IgD-negative memory B cell (primary cell): ENCODE measurements around the gene SEC23B. TPM values are rescaled to one million over a fixed set of nuclear protein-coding genes. Genes with fewer than 3 reads are reported as not detected.
"Not testable (repeated sequence)": the region's sequence is repeated elsewhere in the genome, so short reads cannot be mapped to it uniquely, and the experiment has no call there.

Experiments
- H3K27ac Mint-ChIP-seq, 3 donors: one replicate each; pipeline ENCODE4 v1.8.0; 2020 to 2022; ENCODE audit warnings: mild to moderate bottlenecking in 3 of 3, mixed read lengths in 3 of 3, moderate library complexity in 1 of 3
- H3K27me3 Mint-ChIP-seq: one replicate; pipeline ENCODE4 v1.8.0; 2021; ENCODE audit warnings: mixed read lengths
- H3K36me3 Mint-ChIP-seq: one replicate; pipeline ENCODE4 v1.8.0; 2020; ENCODE audit warnings: mild to moderate bottlenecking, mixed read lengths
- H3K4me1 Mint-ChIP-seq, 3 donors: one replicate each; pipeline ENCODE4 v1.8.0; 2020 to 2022; ENCODE audit warnings: mixed read lengths in 3 of 3, mild to moderate bottlenecking in 1 of 3
- H3K4me3 Mint-ChIP-seq, 4 donors: one replicate each; pipeline ENCODE4 v1.8.0; 2020 to 2022; ENCODE audit warnings: mild to moderate bottlenecking in 4 of 4, mixed read lengths in 4 of 4, moderate library complexity in 3 of 4
- H3K9me3 Mint-ChIP-seq, 3 donors: one replicate each; pipeline ENCODE4 v1.8.0; 2020 to 2021; ENCODE audit warnings: mixed read lengths in 3 of 3, mild to moderate bottlenecking in 1 of 3
- polyA plus RNA-seq: library from polyadenylated mRNA; unstranded; fragments of 300-500 nt; fragmentation: Illumina TruSeq; gene quantifications from one replicate; pipeline ENCODE4 v1.2.3, GENCODE V29; 2021

SEC23B gene
- polyA plus RNA-seq, 1 donor from 2014 or later = 41.1 TPM

- H3K4me3 Mint-ChIP-seq = peak overlapping the region; percentile 98 to 99 (median 98)
- no peaks in the 10 kb centered on the region for H3K9me3 Mint-ChIP-seq
- peaks cover 11% of the 10 kb centered on the region for H3K36me3 Mint-ChIP-seq
- peaks cover 19 to 27% (median 24%) of the 10 kb centered on the region in 3 donors for H3K4me1 Mint-ChIP-seq
- H3K27ac Mint-ChIP-seq = peak overlapping the region; percentile 97 to 100 (median 99)
- H3K27me3 Mint-ChIP-seq = peaks cover 2% of the 10 kb centered on the region
These were observed 996 bp upstream of the SEC23B start for GRCh38 chr20:18506744-18507143.

GRCh38 chr20:18511571-18511970, 3.8 kb downstream of the SEC23B start:
- Mint-ChIP-seq H3K4me1 (peaks cover 24 to 29% (median 27%) of the 10 kb centered on the region in 3 donors), H3K4me3 (no peak overlapping the region), H3K27me3 (no peaks in the 10 kb centered on the region), H3K36me3 (peaks cover 14% of the 10 kb centered on the region), H3K27ac (no peak overlapping the region), H3K9me3 (no peaks in the 10 kb centered on the region)

- Mint-ChIP-seq H3K36me3 (peaks cover 14% of the 10 kb centered on the region), H3K9me3 (no peaks in the 10 kb centered on the region), H3K4me3 (peak overlapping the region in 1 of 4 donors; percentile 42), H3K4me1 (peaks cover 13 to 21% (median 16%) of the 10 kb centered on the region in 3 donors), H3K27me3 (no peaks in the 10 kb centered on the region), H3K27ac (no peak overlapping the region)
These were observed 5.5 kb downstream of the SEC23B start for GRCh38 chr20:18513208-18513607.

GRCh38 chr20:18514127-18514526, 6.4 kb downstream of the SEC23B start:
- H3K4me3 Mint-ChIP-seq = no peak overlapping the region
- peaks cover 14% of the 10 kb centered on the region for H3K36me3 Mint-ChIP-seq
- H3K27ac Mint-ChIP-seq = no peak overlapping the region
- H3K9me3 Mint-ChIP-seq = no peaks in the 10 kb centered on the region
- H3K4me1 Mint-ChIP-seq = peaks cover 7 to 14% (median 11%) of the 10 kb centered on the region in 3 donors
- H3K27me3 Mint-ChIP-seq = no peaks in the 10 kb centered on the region

GRCh38 chr20:18515973-18516372, 8.2 kb downstream of the SEC23B start:
- peak overlapping the region in 2 of 3 donors; percentile 28 to 74 for H3K27ac Mint-ChIP-seq
- H3K9me3 Mint-ChIP-seq = no peaks in the 10 kb centered on the region
- no peaks in the 10 kb centered on the region for H3K27me3 Mint-ChIP-seq
- peaks cover 4 to 7% (median 6%) of the 10 kb centered on the region in 3 donors for H3K4me1 Mint-ChIP-seq
- peaks cover 12% of the 10 kb centered on the region for H3K36me3 Mint-ChIP-seq
- H3K4me3 Mint-ChIP-seq = peak overlapping the region in 1 of 4 donors; percentile 58

- not testable (repeated sequence) for H3K27me3 Mint-ChIP-seq, H3K4me1 Mint-ChIP-seq, H3K27ac Mint-ChIP-seq, H3K4me3 Mint-ChIP-seq, H3K9me3 Mint-ChIP-seq, H3K36me3 Mint-ChIP-seq
These were observed 14.3 kb downstream of the SEC23B start for GRCh38 chr20:18522066-18522465.

- no peaks in the 10 kb centered on the region for H3K4me1 Mint-ChIP-seq
- no peaks in the 10 kb centered on the region for H3K9me3 Mint-ChIP-seq
- no peak overlapping the region for H3K27ac Mint-ChIP-seq
- H3K27me3 Mint-ChIP-seq = no peaks in the 10 kb centered on the region
- no peak overlapping the region for H3K4me3 Mint-ChIP-seq
- peaks cover 3% of the 10 kb centered on the region for H3K36me3 Mint-ChIP-seq
These were observed 15.3 kb downstream of the SEC23B start for GRCh38 chr20:18523066-18523465.

GRCh38 chr20:18524646-18525045, 16.9 kb downstream of the SEC23B start:
- H3K36me3 Mint-ChIP-seq = peaks cover 6% of the 10 kb centered on the region
- H3K4me1 Mint-ChIP-seq = no peaks in the 10 kb centered on the region
- H3K27ac Mint-ChIP-seq = no peak overlapping the region
- no peaks in the 10 kb centered on the region for H3K9me3 Mint-ChIP-seq
- H3K4me3 Mint-ChIP-seq = no peak overlapping the region
- H3K27me3 Mint-ChIP-seq = no peaks in the 10 kb centered on the region

GRCh38 chr20:18526761-18527160, 19.0 kb downstream of the SEC23B start:
- H3K4me3 Mint-ChIP-seq, H3K27me3 Mint-ChIP-seq, H3K9me3 Mint-ChIP-seq, H3K36me3 Mint-ChIP-seq, H3K27ac Mint-ChIP-seq, H3K4me1 Mint-ChIP-seq: not testable (repeated sequence)

GRCh38 chr20:18527339-18527738, 19.6 kb downstream of the SEC23B start:
- Mint-ChIP-seq H3K27me3 (no peaks in the 10 kb centered on the region), H3K36me3 (peaks cover 6% of the 10 kb centered on the region), H3K9me3 (no peaks in the 10 kb centered on the region), H3K27ac (no peak overlapping the region), H3K4me3 (no peak overlapping the region), H3K4me1 (no peaks in the 10 kb centered on the region)

- no peak overlapping the region for H3K27ac Mint-ChIP-seq
- no peaks in the 10 kb centered on the region for H3K27me3 Mint-ChIP-seq
- H3K4me1 Mint-ChIP-seq = no peaks in the 10 kb centered on the region
- no peak overlapping the region for H3K4me3 Mint-ChIP-seq
- no peaks in the 10 kb centered on the region for H3K9me3 Mint-ChIP-seq
- peaks cover 9% of the 10 kb centered on the region for H3K36me3 Mint-ChIP-seq
These were observed 20.1 kb downstream of the SEC23B start for GRCh38 chr20:18527836-18528235.

GRCh38 chr20:18529041-18529440, 21.3 kb downstream of the SEC23B start:
- Mint-ChIP-seq H3K4me3 (no peak overlapping the region), H3K27me3 (no peaks in the 10 kb centered on the region), H3K9me3 (no peaks in the 10 kb centered on the region), H3K4me1 (no peaks in the 10 kb centered on the region), H3K36me3 (peaks cover 9% of the 10 kb centered on the region), H3K27ac (peak overlapping the region in 1 of 3 donors; percentile 77)

GRCh38 chr20:18532626-18533025, 24.9 kb downstream of the SEC23B start:
- Mint-ChIP-seq H3K27ac (no peak overlapping the region), H3K36me3 (peaks cover 14% of the 10 kb centered on the region), H3K4me3 (no peak overlapping the region), H3K4me1 (no peaks in the 10 kb centered on the region), H3K9me3 (peaks cover 0 to 3% (median 0%) of the 10 kb centered on the region in 3 donors), H3K27me3 (no peaks in the 10 kb centered on the region)

GRCh38 chr20:18533491-18533890, 25.8 kb downstream of the SEC23B start:
- Mint-ChIP-seq H3K36me3 (peaks cover 15% of the 10 kb centered on the region), H3K4me1 (no peaks in the 10 kb centered on the region), H3K27me3 (no peaks in the 10 kb centered on the region), H3K27ac (no peak overlapping the region), H3K9me3 (peaks cover 0 to 3% (median 0%) of the 10 kb centered on the region in 3 donors), H3K4me3 (no peak overlapping the region)

- no peak overlapping the region for H3K27ac Mint-ChIP-seq
These were observed 26.4 kb downstream of the SEC23B start for GRCh38 chr20:18533978-18534644.

GRCh38 chr20:18537651-18538050, 29.9 kb downstream of the SEC23B start:
- H3K36me3 Mint-ChIP-seq = peaks cover 15% of the 10 kb centered on the region

More at GRCh38 chr20:18533978-18534644, 26.4 kb downstream of the SEC23B start:
- no peak overlapping the region for H3K4me3 Mint-ChIP-seq
- no peaks in the 10 kb centered on the region for H3K4me1 Mint-ChIP-seq
- H3K9me3 Mint-ChIP-seq = peaks cover 0 to 3% (median 0%) of the 10 kb centered on the region in 3 donors
- H3K36me3 Mint-ChIP-seq = peaks cover 12% of the 10 kb centered on the region
- H3K27me3 Mint-ChIP-seq = no peaks in the 10 kb centered on the region

More at GRCh38 chr20:18537651-18538050, 29.9 kb downstream of the SEC23B start:
- no peak overlapping the region for H3K4me3 Mint-ChIP-seq
- no peaks in the 10 kb centered on the region for H3K27me3 Mint-ChIP-seq
- peaks cover 0 to 3% (median 0%) of the 10 kb centered on the region in 3 donors for H3K4me1 Mint-ChIP-seq
- peaks cover 0 to 3% (median 0%) of the 10 kb centered on the region in 3 donors for H3K9me3 Mint-ChIP-seq
- peak overlapping the region in 1 of 3 donors; percentile 33 for H3K27ac Mint-ChIP-seq
